ENCODE data around the gene KLHL6.

DNA sequence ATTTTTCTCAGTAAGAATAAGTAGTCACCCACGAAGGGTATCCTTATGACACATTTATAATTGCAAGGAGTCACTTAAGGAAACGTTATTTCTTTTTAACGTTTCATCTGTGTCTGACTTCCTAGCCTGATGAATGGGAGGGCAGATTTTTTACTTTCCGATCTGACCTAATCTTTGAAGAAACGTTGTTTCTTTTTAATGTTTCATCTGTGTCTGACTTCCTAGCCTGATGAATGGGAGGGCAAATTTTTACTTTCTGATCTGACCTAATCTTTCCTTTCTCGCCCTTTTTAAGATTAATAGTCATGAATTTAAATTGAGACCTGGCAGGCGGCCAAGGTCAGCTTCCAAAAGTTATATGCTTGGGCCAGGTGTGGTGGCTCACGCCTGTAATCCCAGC is 3.0 kb upstream of the KLHL6 start:
- TF ChIP-seq POLR2A (IDR thresholded peaks at IDR 0.05; ENCODE audit: low read length) (no peak), GATA1 (IDR thresholded peaks at IDR 0.05; ENCODE audit: low read depth, low read length) (no peak)

All from erythroblast (primary cell).